Osteocyte (in vitro differentiated cells): ENCODE results near the gene CDKL1. TPM values are rescaled to one million over a fixed set of nuclear protein-coding genes. Genes with fewer than 3 reads are reported as not detected.

ENCODE experiments used
- DNase-seq: peaks from one replicate; pipeline ENCODE4 v3.0.0; 2021; ENCODE audit warnings: mixed read lengths; ENCODE audit not compliant: unreplicated experiment; ENCODE audit errors: extremely low spot score
- H3K27ac Mint-ChIP-seq: one replicate; pipeline ENCODE4 v1.8.0; 2021; ENCODE audit warnings: mild to moderate bottlenecking, mixed read lengths; ENCODE audit not compliant: unreplicated experiment
- H3K27me3 Mint-ChIP-seq: one replicate; pipeline ENCODE4 v1.8.0; 2021; ENCODE audit warnings: mixed read lengths; ENCODE audit not compliant: unreplicated experiment
- H3K36me3 Mint-ChIP-seq: one replicate; pipeline ENCODE4 v1.8.0; 2021; ENCODE audit warnings: mixed read lengths; ENCODE audit not compliant: unreplicated experiment
- H3K4me1 Mint-ChIP-seq: one replicate; pipeline ENCODE4 v1.8.0; 2021; ENCODE audit warnings: mixed read lengths; ENCODE audit not compliant: unreplicated experiment
- H3K4me3 Mint-ChIP-seq: one replicate; pipeline ENCODE4 v1.8.0; 2021; ENCODE audit warnings: mild to moderate bottlenecking, moderate library complexity, mixed read lengths; ENCODE audit not compliant: unreplicated experiment
- H3K9me3 Mint-ChIP-seq: one replicate; pipeline ENCODE4 v1.8.0; 2021; ENCODE audit warnings: mixed read lengths; ENCODE audit not compliant: unreplicated experiment
- total RNA-seq: library from RNA; stranded (reverse); gene quantifications from 2 replicates; pipeline ENCODE4 v1.2.1, GENCODE V29; 2021
- TF ChIP-seq, protein P1 (sequence below): fragments of 200-600 bp; sonication (generic); IDR thresholded peaks from 2 replicates; pipeline ENCODE4 v1.5.0; 2021; ENCODE audit warnings: antibody characterized with exemption, mild to moderate bottlenecking, moderate library complexity

The CDKL1 gene
- total RNA-seq, 1 donor from 2014 or later, result 9.0 TPM

DNA sequence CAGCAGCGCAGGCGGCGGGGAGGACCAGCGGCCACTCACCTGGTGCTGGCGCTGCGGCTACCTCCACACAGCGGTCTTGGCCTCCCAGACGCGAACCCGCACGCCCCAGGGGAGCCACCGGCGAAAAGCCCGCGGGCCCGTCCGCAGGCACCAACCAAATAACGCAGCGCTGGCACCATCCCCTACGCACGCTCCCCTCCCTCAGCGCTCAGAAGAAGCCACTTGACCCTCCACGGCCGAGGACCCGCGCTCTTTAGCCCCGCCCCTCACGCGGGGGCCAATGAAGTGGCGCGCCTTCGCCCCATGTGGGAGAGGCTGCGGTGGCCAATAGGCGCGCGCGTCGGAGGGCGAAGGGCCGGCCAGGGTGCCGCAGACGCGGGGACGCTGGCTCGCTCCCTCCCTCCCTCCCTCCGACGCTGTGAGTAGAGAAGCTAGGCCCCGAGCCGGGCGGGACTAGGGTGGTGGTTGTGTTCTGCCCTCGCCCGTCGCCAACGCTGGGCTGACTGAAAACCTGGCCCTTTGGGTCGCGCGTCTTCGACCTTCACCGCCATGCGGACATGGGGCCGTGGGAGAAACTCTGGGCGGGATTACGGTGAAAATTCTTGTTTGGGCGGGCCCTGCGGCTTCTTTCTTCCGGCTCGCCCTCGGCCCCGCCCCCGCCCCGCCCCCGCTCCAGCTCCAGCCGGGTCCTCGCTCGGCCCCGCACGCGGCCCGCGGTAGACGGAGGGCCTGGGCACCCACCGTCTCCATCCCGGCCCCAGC lies 84.5 kb downstream of the CDKL1 start, which contains the start of the genes DMAC2L and L2HGDH:
DMAC2L (plus strand) TSS at position 353 of the 762 bp plus-strand sequence. CDS start 9,164 bp downstream, outside the sequence.
L2HGDH (minus strand) TSS at position 258 of the 762 bp plus-strand sequence; CDS start at position 179, 79 bp downstream.
- Mint-ChIP-seq H3K4me1 (peaks cover 27% of the 10 kb centered on the region), H3K9me3 (peaks cover 12% of the 10 kb centered on the region), H3K4me3 (peak within 1 kb of the TSS; percentile 89), H3K27me3 (no peaks in the 10 kb centered on the region), H3K27ac (peak within 1 kb of the TSS; percentile 98), H3K36me3 (peaks cover 16% of the 10 kb centered on the region)
- TF ChIP-seq, protein P1, sequence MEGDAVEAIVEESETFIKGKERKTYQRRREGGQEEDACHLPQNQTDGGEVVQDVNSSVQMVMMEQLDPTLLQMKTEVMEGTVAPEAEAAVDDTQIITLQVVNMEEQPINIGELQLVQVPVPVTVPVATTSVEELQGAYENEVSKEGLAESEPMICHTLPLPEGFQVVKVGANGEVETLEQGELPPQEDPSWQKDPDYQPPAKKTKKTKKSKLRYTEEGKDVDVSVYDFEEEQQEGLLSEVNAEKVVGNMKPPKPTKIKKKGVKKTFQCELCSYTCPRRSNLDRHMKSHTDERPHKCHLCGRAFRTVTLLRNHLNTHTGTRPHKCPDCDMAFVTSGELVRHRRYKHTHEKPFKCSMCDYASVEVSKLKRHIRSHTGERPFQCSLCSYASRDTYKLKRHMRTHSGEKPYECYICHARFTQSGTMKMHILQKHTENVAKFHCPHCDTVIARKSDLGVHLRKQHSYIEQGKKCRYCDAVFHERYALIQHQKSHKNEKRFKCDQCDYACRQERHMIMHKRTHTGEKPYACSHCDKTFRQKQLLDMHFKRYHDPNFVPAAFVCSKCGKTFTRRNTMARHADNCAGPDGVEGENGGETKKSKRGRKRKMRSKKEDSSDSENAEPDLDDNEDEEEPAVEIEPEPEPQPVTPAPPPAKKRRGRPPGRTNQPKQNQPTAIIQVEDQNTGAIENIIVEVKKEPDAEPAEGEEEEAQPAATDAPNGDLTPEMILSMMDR, result no peak
- DNase-seq, result peak; percentile 97

DNA sequence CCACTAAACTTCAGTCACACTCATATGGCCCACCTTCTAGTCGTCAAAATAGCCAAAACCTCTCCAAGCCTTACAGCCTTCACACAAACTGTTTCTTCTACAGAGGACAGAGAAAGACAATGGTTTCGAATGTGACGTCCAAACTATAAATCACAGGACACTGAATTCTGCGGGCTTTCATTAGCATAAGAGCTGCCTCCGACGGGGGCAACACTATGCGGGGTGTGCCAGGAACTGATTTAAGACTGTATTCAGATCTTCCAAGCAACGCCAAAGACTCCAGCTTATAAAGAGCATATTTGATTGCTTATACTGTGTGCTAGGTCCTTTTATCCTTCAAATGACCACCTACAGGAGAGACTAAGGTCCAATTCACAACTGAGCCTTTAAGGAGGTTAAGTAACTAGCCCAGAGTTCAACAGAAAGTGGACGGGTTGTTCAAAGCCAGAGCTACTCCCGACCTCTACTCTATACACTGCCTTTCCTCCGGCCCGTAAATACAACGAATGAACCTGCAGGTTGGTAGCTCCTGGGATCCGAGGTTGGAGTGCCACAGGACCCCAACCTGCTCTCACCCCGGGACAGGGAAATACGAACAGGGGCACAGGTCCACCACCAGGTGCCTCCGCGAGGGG lies 85.2 kb downstream of the CDKL1 start:
- TF ChIP-seq, protein P1, result peak; percentile 53
- peaks cover 27% of the 10 kb centered on the region for H3K4me1 Mint-ChIP-seq
- H3K36me3 Mint-ChIP-seq, result peaks cover 12% of the 10 kb centered on the region
- DNase-seq, result no peak
- no peaks in the 10 kb centered on the region for H3K27me3 Mint-ChIP-seq
- H3K9me3 Mint-ChIP-seq, result peaks cover 8% of the 10 kb centered on the region
- peak overlapping the region; percentile 67 for H3K27ac Mint-ChIP-seq
- peak overlapping the region; percentile 89 for H3K4me3 Mint-ChIP-seq

DNA sequence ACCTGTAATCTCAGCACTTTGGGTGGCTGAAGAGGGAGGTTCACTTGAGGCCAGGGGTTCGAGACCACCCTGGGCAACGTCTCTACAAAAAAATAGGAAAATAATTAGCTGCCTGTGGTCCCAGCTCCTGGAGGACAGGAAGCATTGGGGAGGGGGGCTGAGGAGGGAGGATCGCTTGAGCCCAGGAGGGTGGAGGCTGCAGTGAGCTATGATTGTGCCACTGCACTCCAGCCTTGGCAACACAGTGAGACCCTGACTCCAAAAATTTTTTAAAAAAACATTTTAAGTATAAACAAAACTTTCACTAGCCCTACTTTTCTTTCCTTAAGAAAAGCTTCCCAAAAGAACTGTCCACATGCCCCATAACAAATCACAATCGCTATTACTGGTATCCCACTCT lies 86.2 kb downstream of the CDKL1 start:
- Mint-ChIP-seq H3K27ac (no peak overlapping the region), H3K27me3 (no peaks in the 10 kb centered on the region), H3K4me3 (no peak overlapping the region), H3K4me1 (peaks cover 27% of the 10 kb centered on the region), H3K9me3 (no peaks in the 10 kb centered on the region), H3K36me3 (peaks cover 5% of the 10 kb centered on the region)
- no peak for DNase-seq
- TF ChIP-seq, protein P1, result no peak

DNA sequence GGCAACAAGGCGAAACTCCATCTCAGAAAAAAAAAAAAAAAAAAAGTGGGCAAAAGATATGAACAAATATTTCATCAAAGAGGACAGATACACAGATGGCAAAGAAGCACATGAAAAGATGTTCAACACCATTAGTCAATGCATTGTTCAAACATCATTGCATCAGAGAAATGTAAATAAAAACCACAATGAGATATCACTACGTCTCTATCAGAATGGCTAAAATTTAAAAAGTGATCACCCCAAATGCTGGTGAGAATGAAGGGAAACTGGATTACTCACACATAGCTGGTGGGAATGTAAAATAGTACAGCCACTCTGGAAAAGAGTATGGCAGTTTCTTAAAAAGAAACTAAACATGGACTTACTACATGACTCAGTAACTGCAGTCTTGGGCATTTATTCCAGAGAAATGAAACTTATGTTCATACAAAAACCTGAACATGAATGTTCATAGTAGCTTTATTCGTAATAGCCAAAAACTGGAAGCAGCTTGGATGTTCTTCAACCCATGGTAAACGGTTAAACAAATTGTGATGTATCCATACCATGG lies 88.2 kb downstream of the CDKL1 start:
- no peaks in the 10 kb centered on the region for H3K9me3 Mint-ChIP-seq
- peaks cover 2% of the 10 kb centered on the region for H3K36me3 Mint-ChIP-seq
- TF ChIP-seq, protein P1, result no peak
- H3K4me3 Mint-ChIP-seq, result no peak overlapping the region
- H3K27me3 Mint-ChIP-seq, result no peaks in the 10 kb centered on the region
- no peak overlapping the region for H3K27ac Mint-ChIP-seq
- H3K4me1 Mint-ChIP-seq, result peaks cover 19% of the 10 kb centered on the region
- DNase-seq, result no peak
